WTC11 (cell line): Measurements from ENCODE around the gene LARGE1.

Experiments used
- CREB1 ChIP-seq: sonication (generic); formaldehyde crosslinking; IDR thresholded peaks from 2 replicates; pipeline ENCODE4 v1.8.0; 2023; ENCODE audit warnings: mild to moderate bottlenecking, missing genetic modification reagents
- CTCF ChIP-seq: fragments of 200-600 bp; IDR thresholded peaks from 2 replicates; pipeline ENCODE4 v1.8.0; 2022; ENCODE audit warnings: antibody characterized with exemption
- EMX1 ChIP-seq: fragments of 250-450 bp; sonication (Bioruptor Pico); IDR thresholded peaks from 2 replicates; pipeline ENCODE4 v1.8.0; 2021; ENCODE audit warnings: mild to moderate bottlenecking
- ESRRA ChIP-seq: sonication (generic); formaldehyde crosslinking; IDR thresholded peaks from 2 replicates; pipeline ENCODE4 v1.8.1; 2022; ENCODE audit warnings: mild to moderate bottlenecking, missing genetic modification reagents, borderline replicate concordance
- NFYB ChIP-seq: sonication (generic); formaldehyde crosslinking; conservative IDR thresholded peaks from 2 replicates; pipeline ENCODE4 v1.8.0; 2022; ENCODE audit warnings: low read depth, missing genetic modification reagents
- NR3C1 ChIP-seq: sonication (generic); formaldehyde crosslinking; conservative IDR thresholded peaks from 2 replicates; pipeline ENCODE4 v1.8.1; 2023; ENCODE audit warnings: low read depth, mild to moderate bottlenecking, missing genetic modification reagents
- TP53 ChIP-seq: sonication (generic); formaldehyde crosslinking; IDR thresholded peaks from 2 replicates; pipeline ENCODE4 v1.8.1; 2023; ENCODE audit warnings: mild to moderate bottlenecking, missing genetic modification reagents
- ZBTB21 ChIP-seq: sonication (generic); formaldehyde crosslinking; IDR thresholded peaks from 2 replicates; pipeline ENCODE4 v1.8.1; 2023; ENCODE audit warnings: mild to moderate bottlenecking, missing genetic modification reagents, borderline replicate concordance
- ZSCAN18 ChIP-seq: fragments of 250-450 bp; sonication (Bioruptor Pico); IDR thresholded peaks from 2 replicates; pipeline ENCODE4 v2.1.2; 2022; ENCODE audit warnings: mild to moderate bottlenecking, moderate library complexity
- TF ChIP-seq, protein P1 (sequence below): sonication (generic); formaldehyde crosslinking; IDR thresholded peaks from 2 replicates; pipeline ENCODE4 v1.8.0; 2022; ENCODE audit warnings: mild to moderate bottlenecking, missing genetic modification reagents
- TF ChIP-seq, protein P2 (sequence below): sonication (generic); formaldehyde crosslinking; IDR thresholded peaks from 2 replicates; pipeline ENCODE4 v1.8.0; 2023; ENCODE audit warnings: missing genetic modification reagents
- TF ChIP-seq, protein P3 (sequence below): sonication (generic); formaldehyde crosslinking; IDR thresholded peaks from 2 replicates; pipeline ENCODE4 v1.8.0; 2022; ENCODE audit warnings: mild to moderate bottlenecking, missing genetic modification reagents
- TF ChIP-seq, protein P4 (sequence below): sonication (generic); formaldehyde crosslinking; IDR thresholded peaks from 2 replicates; pipeline ENCODE4 v1.8.0; 2023; ENCODE audit warnings: mild to moderate bottlenecking, missing genetic modification reagents

DNA sequence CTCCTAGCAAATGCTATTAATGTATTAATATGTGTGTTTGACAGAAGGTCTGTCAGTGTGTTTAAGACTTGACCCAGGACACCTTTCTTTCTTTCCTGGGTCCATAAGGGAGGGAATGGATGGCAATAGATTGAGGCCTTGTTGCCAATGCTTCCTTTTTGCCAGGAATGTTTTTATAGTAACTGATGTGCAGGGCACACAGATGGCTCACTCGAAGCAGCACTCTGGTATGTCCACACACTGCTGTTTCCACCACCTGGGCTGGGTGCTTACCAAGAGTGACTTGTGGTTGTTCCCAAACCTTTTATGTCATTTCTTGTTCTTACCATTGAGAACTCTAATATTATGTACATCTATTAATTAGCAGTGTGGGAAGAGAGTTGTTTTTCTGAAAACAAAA lies 465.2 kb downstream of the LARGE1 start:
- TF ChIP-seq NFYB (CRISPR knock-in tag) (no peak), NR3C1 (CRISPR knock-in tag) (no peak), ZBTB21 (no peak), CTCF (no peak), ESRRA (no peak), TP53 (CRISPR knock-in tag) (no peak), EMX1 (no peak), ZSCAN18 (no peak), CREB1 (CRISPR knock-in tag) (no peak)
- TF ChIP-seq, protein P1, sequence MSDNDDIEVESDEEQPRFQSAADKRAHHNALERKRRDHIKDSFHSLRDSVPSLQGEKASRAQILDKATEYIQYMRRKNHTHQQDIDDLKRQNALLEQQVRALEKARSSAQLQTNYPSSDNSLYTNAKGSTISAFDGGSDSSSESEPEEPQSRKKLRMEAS (CRISPR knock-in tag): no peak
- TF ChIP-seq, protein P2, sequence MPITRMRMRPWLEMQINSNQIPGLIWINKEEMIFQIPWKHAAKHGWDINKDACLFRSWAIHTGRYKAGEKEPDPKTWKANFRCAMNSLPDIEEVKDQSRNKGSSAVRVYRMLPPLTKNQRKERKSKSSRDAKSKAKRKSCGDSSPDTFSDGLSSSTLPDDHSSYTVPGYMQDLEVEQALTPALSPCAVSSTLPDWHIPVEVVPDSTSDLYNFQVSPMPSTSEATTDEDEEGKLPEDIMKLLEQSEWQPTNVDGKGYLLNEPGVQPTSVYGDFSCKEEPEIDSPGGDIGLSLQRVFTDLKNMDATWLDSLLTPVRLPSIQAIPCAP (CRISPR knock-in tag): no peak
- TF ChIP-seq, protein P3, sequence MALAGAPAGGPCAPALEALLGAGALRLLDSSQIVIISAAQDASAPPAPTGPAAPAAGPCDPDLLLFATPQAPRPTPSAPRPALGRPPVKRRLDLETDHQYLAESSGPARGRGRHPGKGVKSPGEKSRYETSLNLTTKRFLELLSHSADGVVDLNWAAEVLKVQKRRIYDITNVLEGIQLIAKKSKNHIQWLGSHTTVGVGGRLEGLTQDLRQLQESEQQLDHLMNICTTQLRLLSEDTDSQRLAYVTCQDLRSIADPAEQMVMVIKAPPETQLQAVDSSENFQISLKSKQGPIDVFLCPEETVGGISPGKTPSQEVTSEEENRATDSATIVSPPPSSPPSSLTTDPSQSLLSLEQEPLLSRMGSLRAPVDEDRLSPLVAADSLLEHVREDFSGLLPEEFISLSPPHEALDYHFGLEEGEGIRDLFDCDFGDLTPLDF (CRISPR knock-in tag): no peak
- TF ChIP-seq, protein P4, sequence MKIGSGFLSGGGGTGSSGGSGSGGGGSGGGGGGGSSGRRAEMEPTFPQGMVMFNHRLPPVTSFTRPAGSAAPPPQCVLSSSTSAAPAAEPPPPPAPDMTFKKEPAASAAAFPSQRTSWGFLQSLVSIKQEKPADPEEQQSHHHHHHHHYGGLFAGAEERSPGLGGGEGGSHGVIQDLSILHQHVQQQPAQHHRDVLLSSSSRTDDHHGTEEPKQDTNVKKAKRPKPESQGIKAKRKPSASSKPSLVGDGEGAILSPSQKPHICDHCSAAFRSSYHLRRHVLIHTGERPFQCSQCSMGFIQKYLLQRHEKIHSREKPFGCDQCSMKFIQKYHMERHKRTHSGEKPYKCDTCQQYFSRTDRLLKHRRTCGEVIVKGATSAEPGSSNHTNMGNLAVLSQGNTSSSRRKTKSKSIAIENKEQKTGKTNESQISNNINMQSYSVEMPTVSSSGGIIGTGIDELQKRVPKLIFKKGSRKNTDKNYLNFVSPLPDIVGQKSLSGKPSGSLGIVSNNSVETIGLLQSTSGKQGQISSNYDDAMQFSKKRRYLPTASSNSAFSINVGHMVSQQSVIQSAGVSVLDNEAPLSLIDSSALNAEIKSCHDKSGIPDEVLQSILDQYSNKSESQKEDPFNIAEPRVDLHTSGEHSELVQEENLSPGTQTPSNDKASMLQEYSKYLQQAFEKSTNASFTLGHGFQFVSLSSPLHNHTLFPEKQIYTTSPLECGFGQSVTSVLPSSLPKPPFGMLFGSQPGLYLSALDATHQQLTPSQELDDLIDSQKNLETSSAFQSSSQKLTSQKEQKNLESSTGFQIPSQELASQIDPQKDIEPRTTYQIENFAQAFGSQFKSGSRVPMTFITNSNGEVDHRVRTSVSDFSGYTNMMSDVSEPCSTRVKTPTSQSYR (CRISPR knock-in tag): no peak
